Aorta (tissue), 5 donors: ENCODE measurements around the gene PAFAH1B2. TPM values are rescaled to one million over a fixed set of nuclear protein-coding genes. Genes with fewer than 3 reads are reported as not detected.
"Not testable (repeated sequence)": the region's sequence is repeated elsewhere in the genome, so short reads cannot be mapped to it uniquely, and the experiment has no call there.

Source experiments
- ATAC-seq: fragments of 200-7000 bp; cut with Tn5 transposase; one replicate; pipeline ENCODE4 v1.9.1; 2022; ENCODE audit warnings: moderate library complexity; ENCODE audit not compliant: low FRiP score
- DNase-seq, 2 donors: peaks; one replicate each; pipeline ENCODE4 v3.0.0-alpha.2; 2020
- H3K27ac ChIP-seq, 2 donors: one replicate each; pipeline ENCODE4 v1.5.1; 2013; ENCODE audit warnings: low read length in 2 of 2, mild to moderate bottlenecking in 2 of 2, moderate library complexity in 2 of 2, control low read depth in 1 of 2, inconsistent platforms in 1 of 2, low read depth in 1 of 2
- H3K27me3 ChIP-seq, 2 donors: one replicate each; pipeline ENCODE4 v1.6.1; 2013; ENCODE audit warnings: control low read depth in 1 of 2, low read length in 1 of 2, mild to moderate bottlenecking in 1 of 2, moderate library complexity in 1 of 2; ENCODE audit not compliant: insufficient read depth in 2 of 2, control insufficient read depth in 1 of 2
- H3K36me3 ChIP-seq, 2 donors: one replicate each; pipeline ENCODE4 v1.6.1; 2013; ENCODE audit warnings: control low read depth in 1 of 2, low read length in 1 of 2, mild to moderate bottlenecking in 1 of 2; ENCODE audit not compliant: insufficient read depth in 2 of 2, control insufficient read depth in 1 of 2
- H3K4me1 ChIP-seq, 2 donors: one replicate each; pipeline ENCODE4 v1.6.1; 2013; ENCODE audit warnings: low read length in 2 of 2, control low read depth in 1 of 2, mild to moderate bottlenecking in 1 of 2, moderate library complexity in 1 of 2; ENCODE audit not compliant: insufficient read depth in 2 of 2, control insufficient read depth in 1 of 2
- H3K4me3 ChIP-seq, 2 donors: one replicate each; pipeline ENCODE4 v1.5.1; 2013; ENCODE audit warnings: low read length in 2 of 2, control low read depth in 1 of 2, mild to moderate bottlenecking in 1 of 2
- H3K9me3 ChIP-seq: one replicate; pipeline ENCODE4 v1.6.1; 2013; ENCODE audit warnings: mild to moderate bottlenecking, low read length; ENCODE audit not compliant: control insufficient read depth
- WGBS, 2 donors: extraction: QIAGEN DNeasy Blood & Tissue Kit; methylation state at CpG; one replicate each; pipeline ENCODE4 v1.1.7; 2013; 5-methylcytosine and 5-hydroxymethylcytosine counted together
- intact Hi-C, 2 donors: fragments of 100-400 bp; cut with DNase I; formaldehyde crosslinking; loops; one replicate each; pipeline versions ENCODE4 v1.14.2 to v1.15.0; 2022
- polyA plus RNA-seq, 2 donors: library from polyadenylated mRNA; stranded (reverse); fragments of 200-250 nt; gene quantifications; one replicate each; pipeline ENCODE4 v1.2.3, GENCODE V29; 2013
- total RNA-seq, 2 donors: library from RNA; stranded (reverse); fragmentation: NEBNext Ultra II Directional; extraction: Animal tissue kit (Norgen Biotek cat#: 25700); gene quantifications; one replicate each; pipeline ENCODE4 v1.2.1, GENCODE V29; 2021
- donor health status: healthy with polysubstance abuse.
- donor health status: Bipolar disorder and iron deficiency.
- donor health status: DM: no; HTN: no; CAD: no.
- donor health status: DM: no; HTN: no; CAD: no.
- donor health status: DM: yes; HTN: yes; CAD: no.

Gene PAFAH1B2
- total and polyA plus RNA-seq, 4 donors, result 18.2 to 73.5 (median 45.2) TPM

DNA sequence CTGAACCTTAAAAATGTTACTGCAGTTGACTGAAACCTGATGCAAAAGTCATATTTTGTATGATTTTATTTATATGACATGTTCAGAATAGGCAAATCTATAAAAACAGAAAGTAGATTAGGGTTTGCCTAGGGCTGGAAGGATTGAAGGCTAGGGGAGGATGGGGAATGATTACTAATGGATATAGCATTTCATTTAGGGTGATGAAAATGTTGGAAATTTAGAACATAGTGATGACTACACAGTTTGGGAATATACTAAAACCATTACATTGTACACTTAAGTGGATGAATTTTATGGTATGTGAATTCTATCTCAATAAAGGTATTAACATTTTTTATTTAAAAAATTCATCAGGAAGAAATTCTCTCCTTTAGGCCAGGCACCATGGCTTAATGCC, 22.9 kb upstream of the PAFAH1B2 start:
- no peaks in the 10 kb centered on the region for H3K9me3 ChIP-seq
- intact Hi-C loops, result no loop called here
- no peak for DNase-seq

GRCh38 chr11:117122556-117122955, 21.5 kb upstream of the PAFAH1B2 start:
- Histone ChIP-seq H3K27me3 (no peaks in the 10 kb centered on the region), H3K27ac (no peak overlapping the region), H3K36me3 (no peaks in the 10 kb centered on the region), H3K4me3 (no peak overlapping the region), H3K9me3 (no peaks in the 10 kb centered on the region), H3K4me1 (no peaks in the 10 kb centered on the region)
- WGBS, 2 donors, result 68 to 70% methylated on average over 5 of the region's 5 CpGs
- ATAC-seq, result no peak
- intact Hi-C loops, result no loop called here
- DNase-seq, result no peak

More for the DNA sequence above, 22.9 kb upstream of the PAFAH1B2 start:
- no peak overlapping the region for H3K4me3 ChIP-seq
- H3K27me3 ChIP-seq, result no peaks in the 10 kb centered on the region
- no peaks in the 10 kb centered on the region for H3K4me1 ChIP-seq
- no peaks in the 10 kb centered on the region for H3K36me3 ChIP-seq
- no peak for ATAC-seq
- H3K27ac ChIP-seq, result no peak overlapping the region

DNA sequence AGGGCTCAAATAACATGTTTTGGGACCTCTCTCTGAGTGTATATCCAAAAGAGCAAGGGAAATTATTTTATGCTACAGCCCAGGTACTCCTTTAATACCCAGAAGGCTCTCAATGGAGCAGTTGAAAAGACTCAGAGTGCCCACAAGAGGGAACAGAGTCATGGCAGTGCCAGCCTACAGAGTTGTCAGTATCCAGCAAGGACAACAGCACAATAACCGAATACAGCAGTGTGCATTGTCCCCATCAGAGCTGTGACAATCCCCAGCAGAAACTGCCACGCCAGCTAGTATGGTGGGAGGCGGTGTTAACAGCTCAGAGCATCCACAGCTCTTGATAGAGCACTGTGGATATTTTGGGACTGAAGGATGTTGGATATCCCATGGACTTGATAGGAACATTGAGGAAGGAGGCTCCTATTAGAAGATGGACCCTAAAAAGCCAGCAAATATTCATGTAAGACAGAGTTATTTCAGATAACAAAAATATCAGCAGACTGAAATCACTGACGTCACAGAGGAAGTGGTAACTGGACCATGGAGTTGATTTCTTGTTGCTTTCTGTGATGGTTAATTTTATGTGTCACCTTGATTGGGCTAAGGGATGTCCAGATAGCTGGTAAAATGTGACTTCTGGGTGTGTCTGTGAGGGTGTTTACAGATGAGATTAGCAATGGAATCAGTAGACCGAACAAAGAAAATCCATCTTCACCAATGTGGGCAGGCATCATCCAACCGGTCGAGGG, 17.7 kb upstream of the PAFAH1B2 start:
- ATAC-seq (no peak), DNase-seq (no peak)
- intact Hi-C loops, result no loop called here
- no peak overlapping the region for H3K27ac ChIP-seq
- no peaks in the 10 kb centered on the region for H3K4me1 ChIP-seq
- no peaks in the 10 kb centered on the region for H3K9me3 ChIP-seq
- H3K36me3 ChIP-seq, result no peaks in the 10 kb centered on the region
- H3K4me3 ChIP-seq, result no peak overlapping the region
- no peaks in the 10 kb centered on the region for H3K27me3 ChIP-seq
- 81% methylated on average over 7 of the region's 7 CpGs for WGBS, 2 donors

GRCh38 chr11:117127171-117127901, 16.8 kb upstream of the PAFAH1B2 start:
- Histone ChIP-seq H3K36me3 (no peaks in the 10 kb centered on the region), H3K4me1 (no peaks in the 10 kb centered on the region), H3K4me3 (no peak overlapping the region), H3K27ac (no peak overlapping the region), H3K27me3 (no peaks in the 10 kb centered on the region), H3K9me3 (no peaks in the 10 kb centered on the region)
- WGBS, 2 donors, result 78 to 83% methylated on average over 6 of the region's 6 CpGs
- intact Hi-C loops, result no loop called here
- DNase-seq (no peak), ATAC-seq (no peak)

DNA sequence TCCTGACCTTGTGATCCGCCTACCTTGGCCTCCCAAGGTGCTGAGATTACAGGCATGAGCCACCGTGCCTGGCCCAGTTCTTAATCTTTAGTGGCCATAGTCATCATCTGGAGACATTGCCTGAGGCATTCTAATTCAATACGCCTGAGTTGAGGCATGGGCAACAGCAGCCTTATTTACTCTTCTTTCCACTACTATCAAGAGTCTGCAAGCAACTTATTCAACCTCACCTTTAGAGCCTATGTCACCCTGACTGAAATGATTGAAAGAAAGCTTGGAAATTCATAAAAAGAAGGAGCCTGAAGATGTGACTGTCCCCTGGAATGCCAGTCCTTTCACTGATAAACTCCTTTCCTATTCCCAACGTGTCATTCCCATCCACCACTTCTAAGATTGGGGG, 15.8 kb upstream of the PAFAH1B2 start:
- Histone ChIP-seq H3K27me3 (no peaks in the 10 kb centered on the region), H3K4me3 (no peak overlapping the region), H3K27ac (no peak overlapping the region), H3K4me1 (no peaks in the 10 kb centered on the region), H3K36me3 (no peaks in the 10 kb centered on the region), H3K9me3 (no peaks in the 10 kb centered on the region)
- WGBS, 2 donors, result 80 to 81% methylated on average over 4 of the region's 4 CpGs
- ATAC-seq, result no peak
- intact Hi-C loops, result no loop called here
- DNase-seq, result no peak

GRCh38 chr11:117130396-117130795, 13.7 kb upstream of the PAFAH1B2 start:
- intact Hi-C loops, result loop anchor here in 1 of 2 donors (5.0 kb wide), 1 partner anchor 77 kb away; no protein-coding TSS in a partner anchor

DNA sequence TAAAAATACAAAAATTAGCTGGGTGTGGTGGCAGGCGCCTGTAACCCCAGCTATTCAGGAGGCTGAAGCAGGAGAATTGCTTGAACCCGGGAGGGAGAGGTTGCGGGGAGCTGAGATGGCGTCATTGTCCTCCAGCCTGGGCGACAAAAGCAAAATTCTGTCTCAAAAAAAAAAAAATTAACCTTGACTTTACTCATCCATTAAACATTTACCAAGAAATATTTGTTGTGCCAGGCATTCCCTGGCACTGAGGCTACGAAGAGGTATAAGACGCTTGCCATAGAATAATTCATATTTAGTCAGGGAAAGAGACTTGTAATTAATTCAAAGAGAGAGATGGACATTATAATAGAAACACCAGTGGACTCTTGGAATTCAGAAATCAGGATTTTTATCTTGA, 13.2 kb upstream of the PAFAH1B2 start:
- no peak overlapping the region for H3K4me3 ChIP-seq
- H3K4me1 ChIP-seq, result no peaks in the 10 kb centered on the region
- H3K27ac ChIP-seq, result no peak overlapping the region
- intact Hi-C loops, result loop anchor here in 1 of 2 donors (5.0 kb wide), 1 partner anchor 76 kb away; no protein-coding TSS in a partner anchor
- peaks cover 0 to 2% of the 10 kb centered on the region in 2 donors for H3K27me3 ChIP-seq
- ATAC-seq (no peak), DNase-seq (no peak)
- no peaks in the 10 kb centered on the region for H3K9me3 ChIP-seq
- H3K36me3 ChIP-seq, result no peaks in the 10 kb centered on the region
- 89 to 94% methylated on average over 7 of the region's 7 CpGs for WGBS, 2 donors

More at GRCh38 chr11:117130396-117130795, 13.7 kb upstream of the PAFAH1B2 start:
- not testable (repeated sequence) for H3K36me3 ChIP-seq, H3K9me3 ChIP-seq, H3K4me1 ChIP-seq, DNase-seq, H3K27me3 ChIP-seq, ATAC-seq, H3K4me3 ChIP-seq, H3K27ac ChIP-seq
- WGBS, 2 donors, result 94 to 97% methylated on average over 5 to 7 of the region's 7 CpGs

DNA sequence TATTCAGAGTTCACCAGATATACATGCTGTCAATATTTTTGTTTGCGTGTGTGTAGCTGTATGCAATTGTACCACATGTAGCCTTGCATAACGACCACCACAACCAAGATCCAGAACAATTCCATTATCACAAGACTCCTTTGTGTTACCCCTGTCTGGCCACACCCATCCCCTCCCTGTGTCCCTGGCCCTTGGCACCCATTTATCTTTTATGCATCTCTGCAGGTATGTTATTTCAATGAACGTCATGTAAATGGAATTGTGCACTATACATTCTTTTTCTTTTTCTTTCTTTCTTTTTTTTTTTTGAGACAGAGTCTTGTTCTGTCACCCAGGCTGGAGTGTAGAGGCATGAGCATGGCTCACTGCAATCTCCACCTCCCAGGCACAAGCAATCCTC, 9.7 kb upstream of the PAFAH1B2 start:
- Histone ChIP-seq H3K4me3 (no peak overlapping the region), H3K4me1 (no peaks in the 10 kb centered on the region), H3K9me3 (no peaks in the 10 kb centered on the region), H3K27ac (no peak overlapping the region), H3K36me3 (no peaks in the 10 kb centered on the region), H3K27me3 (peaks cover 0 to 2% of the 10 kb centered on the region in 2 donors)
- no peak for DNase-seq
- intact Hi-C loops, result loop anchor here in 1 of 2 donors (5.0 kb wide), 1 partner anchor 73 kb away; no protein-coding TSS in a partner anchor
- 76 to 84% methylated on average over 2 of the region's 3 CpGs for WGBS, 2 donors
- ATAC-seq, result no peak
